Measurements from ENCODE around the gene P4HA2. TPM values are rescaled to one million over a fixed set of nuclear protein-coding genes. Genes with fewer than 3 reads are reported as not detected.

The P4HA2 gene
- total and polyA plus RNA-seq, 9 of the 15 experiments (the other 6 are each of a cell fraction or from before 2014, with no cell fraction given), result 9.6 to 50.0 (median 12.7) TPM

- BruUV-seq (replicated peaks), result no TSS peak
- H3K9me3 ChIP-seq (replicated peaks; ENCODE audit: control insufficient read depth, insufficient read depth, low read depth, low read length), result no peaks in the 10 kb centered on the region
- ChIA-PET CTCF (ENCODE audit: low intra/inter-chr PET ratio) (interaction anchor here (1.0 to 3.4 kb wide), 2 partner anchors 59 to 77 kb away, joined by 3 to 11 read pairs; no protein-coding TSS in a partner anchor), POLR2A (interaction anchor here (1.1 to 1.4 kb wide), 2 partner anchors 11 to 130 kb away, joined by 4 to 17 read pairs; partner anchors contain the start of genes P4HA2 and SLC22A5)
- H2AFZ ChIP-seq (ENCODE audit: low read depth, low read length), result no peak overlapping the region
- H3K9ac ChIP-seq (ENCODE audit: insufficient read depth in 1 of 2, low read depth in 2 of 2, low read length in 2 of 2), result no peak overlapping the region
- intact Hi-C loops (cut with micrococcal nuclease) (loop anchor here (1.0 to 5.0 kb wide), 6 partner anchors 21 to 262 kb away; no protein-coding TSS in a partner anchor), in situ Hi-C loops (cut with MboI) (no loop called here)
- FAIRE-seq (no peak), DNase-seq (ENCODE audit: extremely low read depth in 1 of 4, low spot score in 3 of 4) (no peak), ATAC-seq (no peak)
- 14% methylated on average over 1 of the region's 1 CpG for WGBS (ENCODE audit: insufficient coverage, low coverage, missing lambda C conversion rate)
- H3K27me3 ChIP-seq (ENCODE audit: control insufficient read depth in 2 of 2, insufficient read depth in 2 of 2, low read length in 2 of 2), result no peaks in the 10 kb centered on the region
- no peaks in the 10 kb centered on the region for H3K36me3 ChIP-seq (ENCODE audit: control insufficient read depth, insufficient read depth, low read length)
- no peak overlapping the region for H3K4me2 ChIP-seq (ENCODE audit: insufficient read depth, low read length)
- H3K4me1 ChIP-seq (replicated peaks in 1 of 2; ENCODE audit: control insufficient read depth in 2 of 2, insufficient read depth in 2 of 2, low read length in 2 of 2), result no peaks in the 10 kb centered on the region; a peak in 2 of 5 replicates
- H3K27ac ChIP-seq (ENCODE audit: extremely low read depth, low read depth, low read length), result no peak overlapping the region
- H3K79me2 ChIP-seq (ENCODE audit: control insufficient read depth, insufficient read depth, low read length), result no peaks in the 10 kb centered on the region
- no peak overlapping the region for H3K4me3 ChIP-seq
- no peaks in the 10 kb centered on the region for H3K9me1 ChIP-seq (ENCODE audit: control insufficient read depth, insufficient read depth, low read length)
- no peaks in the 10 kb centered on the region for H4K20me1 ChIP-seq (replicated peaks; ENCODE audit: control insufficient read depth, insufficient read depth, low read length)
- TF ChIP-seq ARID3A (IDR thresholded peaks at IDR 0.05; ENCODE audit: borderline replicate concordance, low read depth, low read length), result no peak
- TF ChIP-seq REST (IDR thresholded peaks at IDR 0.05; ENCODE audit: borderline replicate concordance), result no peak
- TF ChIP-seq REST (CRISPR knock-in tag; IDR thresholded peaks at IDR 0.05; ENCODE audit: low read depth), result no peak
- TF ChIP-seq HNRNPLL (IDR thresholded peaks at IDR 0.05; ENCODE audit: low read depth, low read length, poor library complexity, severe bottlenecking), result no peak
- TF ChIP-seq ZNF586 (CRISPR knock-in tag; conservative IDR thresholded peaks at IDR 0.05), result no peak
- no peak for TF ChIP-seq HDAC6 (IDR thresholded peaks at IDR 0.05; ENCODE audit: low read depth, low read length)
- no peak for TF ChIP-seq TAF9B (IDR thresholded peaks at IDR 0.05; ENCODE audit: partially characterized antibody)
- TF ChIP-seq NFYB (IDR thresholded peaks at IDR 0.05; ENCODE audit: extremely low read depth, insufficient read length), result no peak
- TF ChIP-seq HDGF (IDR thresholded peaks at IDR 0.05), result no peak
- TF ChIP-seq E2F1 (CRISPR knock-in tag; IDR thresholded peaks at IDR 0.05), result no peak
- no peak for TF ChIP-seq ZNF133 (CRISPR knock-in tag; IDR thresholded peaks at IDR 0.05)
- TF ChIP-seq MTA1 (IDR thresholded peaks at IDR 0.05; ENCODE audit: borderline replicate concordance), result no peak
These were observed 11.3 kb upstream of the P4HA2 start for GRCh38 chr5:132238901-132239500.

All from K562 (cell line).